B cell (primary cell): ENCODE results near the gene SPRED2. TPM values are rescaled to one million over a fixed set of nuclear protein-coding genes. Genes with fewer than 3 reads are reported as not detected.

Experiments used
- ATAC-seq: fragments of 200-7000 bp; cut with Tn5 transposase; one replicate; pipeline ENCODE4 v1.10.0; 2021; ENCODE audit warnings: low read depth, mild to moderate bottlenecking, moderate number of reproducible peaks, moderate library complexity
- CTCF ChIA-PET: fragments of 350-600 bp; sonication (Branson Sonifier 250); formaldehyde crosslinking; loops from one replicate; lab custom pipeline; 2021; ENCODE audit warnings: antibody characterized with exemption, inconsistent platforms; lab: Charles Lee
- POLR2A ChIA-PET: fragments of 350-600 bp; sonication (Branson Sonifier 250); formaldehyde crosslinking; loops from one replicate; lab custom pipeline; 2021; ENCODE audit warnings: antibody characterized with exemption; lab: Charles Lee
- DNase-seq: peaks from one replicate; pipeline ENCODE4 v3.0.0; 2013
- H2AFZ ChIP-seq: 2 replicates; pipeline ENCODE4 v1.6.1; 2012; ENCODE audit warnings: mild to moderate bottlenecking, low read depth, low read length; ENCODE audit not compliant: insufficient read depth, poor library complexity, severe bottlenecking
- H3K27ac ChIP-seq, 2 donors: 1 replicate in 1 of 2; 2 replicates in 1 of 2; pipeline ENCODE4 v1.5.1; 2012 to 2013; ENCODE audit warnings: low read length in 2 of 2, mild to moderate bottlenecking in 2 of 2, moderate library complexity in 1 of 2
- H3K27me3 ChIP-seq, 4 experiments: fragments of 200-600 bp in 1 of 4; sonication (generic) in 1 of 4; replicated peaks in 1 of 4; 1 replicate in 2 of 4; 2 replicates in 2 of 4; pipeline versions ENCODE4 v1.6.1 to v1.7.0; 2013 to 2016; ENCODE audit warnings: low read length in 3 of 4, mild to moderate bottlenecking in 2 of 4, mixed read lengths in 1 of 4, moderate library complexity in 1 of 4; ENCODE audit not compliant: insufficient read depth in 4 of 4, control insufficient read depth in 3 of 4; ENCODE audit errors: control extremely low read depth in 1 of 4
- H3K36me3 ChIP-seq, 2 experiments: replicated peaks in 1 of 2; 1 replicate in 1 of 2; 2 replicates in 1 of 2; pipeline versions ENCODE4 v1.6.1 to v1.7.1; 2013; ENCODE audit warnings: low read length in 1 of 2; ENCODE audit not compliant: insufficient read depth in 2 of 2, control insufficient read depth in 1 of 2; ENCODE audit errors: control extremely low read depth in 1 of 2, extremely low read depth in 1 of 2
- H3K4me1 ChIP-seq, 2 donors: fragments of 200-600 bp in 1 of 2; sonication (generic) in 1 of 2; 1 replicate in 1 of 2; 2 replicates in 1 of 2; pipeline versions ENCODE4 v1.5.1 to v1.6.1; 2013 to 2017; ENCODE audit warnings: low read length in 2 of 2; ENCODE audit not compliant: control insufficient read depth in 2 of 2, insufficient read depth in 2 of 2
- H3K4me2 ChIP-seq: replicated peaks from 2 replicates; pipeline ENCODE3; 2012; ENCODE audit warnings: mild to moderate bottlenecking, low read depth, low read length; ENCODE audit not compliant: poor library complexity, severe bottlenecking
- H3K4me3 ChIP-seq, 5 experiments: fragments of 200-600 bp in 1 of 5; sonication (generic) in 1 of 5; 1 replicate in 3 of 5; 2 replicates in 2 of 5; pipeline versions ENCODE4 v1.5.1 to v1.7.0; 2011 to 2016; ENCODE audit warnings: low read length in 4 of 5, mild to moderate bottlenecking in 4 of 5, low read depth in 2 of 5, control low read depth in 1 of 5, moderate library complexity in 1 of 5; ENCODE audit not compliant: insufficient read depth in 1 of 5; ENCODE audit errors: control extremely low read depth in 1 of 5, extremely low read depth in 1 of 5
- H3K79me2 ChIP-seq: fragments of 200-600 bp; sonication (generic); one replicate; pipeline ENCODE4 v1.6.0; 2016; ENCODE audit warnings: low read length; ENCODE audit not compliant: control insufficient read depth, insufficient read depth
- H3K9ac ChIP-seq: fragments of 200-600 bp; sonication (generic); 2 replicates; pipeline ENCODE4 v1.6.1; 2017; ENCODE audit warnings: mild to moderate bottlenecking, low read length, moderate library complexity
- H3K9me3 ChIP-seq, 3 donors: one replicate each; pipeline versions ENCODE4 v1.6.1 to v1.7.1; 2013; ENCODE audit warnings: low read length in 2 of 3; ENCODE audit not compliant: control insufficient read depth in 2 of 3, insufficient read depth in 1 of 3; ENCODE audit errors: control extremely low read depth in 1 of 3
- H4K20me1 ChIP-seq: 2 replicates; pipeline ENCODE4 v1.6.0; 2012; ENCODE audit warnings: mild to moderate bottlenecking, low read length; ENCODE audit not compliant: insufficient read depth, control insufficient read depth, poor library complexity, severe bottlenecking
- H3K27ac Mint-ChIP-seq: one replicate; pipeline ENCODE4 v1.8.0; 2021; ENCODE audit warnings: mixed read lengths
- H3K27me3 Mint-ChIP-seq: one replicate; pipeline ENCODE4 v1.8.0; 2021; ENCODE audit warnings: mixed read lengths
- H3K4me1 Mint-ChIP-seq: one replicate; pipeline ENCODE4 v1.8.0; 2021; ENCODE audit warnings: mixed read lengths
- H3K4me3 Mint-ChIP-seq: one replicate; pipeline ENCODE4 v1.8.0; 2021; ENCODE audit warnings: mixed read lengths
- H3K9me3 Mint-ChIP-seq: one replicate; pipeline ENCODE4 v1.8.0; 2022; ENCODE audit warnings: mixed read lengths; ENCODE audit not compliant: insufficient read depth
- EZH2 ChIP-seq: IDR thresholded peaks from 2 replicates; pipeline ENCODE4 v1.6.1; 2012; ENCODE audit warnings: borderline replicate concordance, low read depth, mild to moderate bottlenecking, moderate library complexity, low read length; ENCODE audit not compliant: insufficient read depth, poor library complexity, severe bottlenecking
- WGBS: methylation state at CpG from one replicate; pipeline ENCODE4 v1.1.5; 2013; ENCODE audit warnings: missing lambda C conversion rate; ENCODE audit not compliant: insufficient coverage; 5-methylcytosine and 5-hydroxymethylcytosine counted together
- intact Hi-C: fragments of 100-400 bp; cut with micrococcal nuclease; formaldehyde crosslinking; loops from one replicate; pipeline ENCODE4 v1.10.0; 2022
- polyA plus RNA-seq: library from polyadenylated mRNA; depleted of rRNA; stranded (reverse); fragments of >200 nt; gene quantifications from 2 replicates; pipeline ENCODE4 v1.2.3, GENCODE V29; 2012
- total RNA-seq, 2 donors: library from RNA; stranded (reverse); fragments of 120-200 nt in 1 of 2; gene quantifications; 1 replicate in 1 of 2; 2 replicates in 1 of 2; pipeline versions ENCODE4 v1.2.3 to v1.2.4, GENCODE V29; 2013 to 2022
- TF ChIP-seq, protein P1 (sequence below): fragments of 200-600 bp; IDR thresholded peaks from one replicate; pipeline ENCODE4 v1.8.0; 2022; ENCODE audit warnings: antibody characterized with exemption, mild to moderate bottlenecking

SPRED2 gene
- total and polyA plus RNA-seq, 2 donors (not counting 1 experiment from before 2014, with no cell fraction given): 0.40 to 1.3 TPM

DNA sequence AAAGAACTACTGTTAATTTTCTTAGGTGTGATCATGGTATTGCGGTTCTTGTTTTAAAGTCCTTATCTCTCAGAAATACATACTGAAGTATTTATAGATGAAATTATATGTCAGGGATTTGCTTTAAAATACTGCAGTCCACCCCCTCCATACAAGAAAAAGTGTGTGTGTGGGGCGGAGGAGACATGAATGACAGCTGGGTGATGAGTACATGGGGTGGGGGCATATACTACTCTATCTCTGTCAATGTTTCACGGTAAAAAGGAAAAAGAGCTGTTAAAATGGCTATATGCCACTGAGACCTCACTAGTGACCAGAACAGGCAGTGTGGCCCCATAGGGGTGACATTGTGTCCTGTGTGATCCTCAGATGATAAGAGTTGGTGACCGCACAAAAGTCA, 54.1 kb downstream of the SPRED2 start:
- H3K27me3 ChIP-seq: peaks cover 0 to 23% (median 0%) of the 10 kb centered on the region in 4 experiments
- ATAC-seq: no peak
- no peak overlapping the region for H3K9ac ChIP-seq
- Mint-ChIP-seq H3K27me3 (peaks cover 13% of the 10 kb centered on the region), H3K27ac (no peak overlapping the region), H3K4me3 (no peak overlapping the region), H3K9me3 (no peaks in the 10 kb centered on the region), H3K4me1 (peaks cover 16% of the 10 kb centered on the region)
- TF ChIP-seq, protein P1, sequence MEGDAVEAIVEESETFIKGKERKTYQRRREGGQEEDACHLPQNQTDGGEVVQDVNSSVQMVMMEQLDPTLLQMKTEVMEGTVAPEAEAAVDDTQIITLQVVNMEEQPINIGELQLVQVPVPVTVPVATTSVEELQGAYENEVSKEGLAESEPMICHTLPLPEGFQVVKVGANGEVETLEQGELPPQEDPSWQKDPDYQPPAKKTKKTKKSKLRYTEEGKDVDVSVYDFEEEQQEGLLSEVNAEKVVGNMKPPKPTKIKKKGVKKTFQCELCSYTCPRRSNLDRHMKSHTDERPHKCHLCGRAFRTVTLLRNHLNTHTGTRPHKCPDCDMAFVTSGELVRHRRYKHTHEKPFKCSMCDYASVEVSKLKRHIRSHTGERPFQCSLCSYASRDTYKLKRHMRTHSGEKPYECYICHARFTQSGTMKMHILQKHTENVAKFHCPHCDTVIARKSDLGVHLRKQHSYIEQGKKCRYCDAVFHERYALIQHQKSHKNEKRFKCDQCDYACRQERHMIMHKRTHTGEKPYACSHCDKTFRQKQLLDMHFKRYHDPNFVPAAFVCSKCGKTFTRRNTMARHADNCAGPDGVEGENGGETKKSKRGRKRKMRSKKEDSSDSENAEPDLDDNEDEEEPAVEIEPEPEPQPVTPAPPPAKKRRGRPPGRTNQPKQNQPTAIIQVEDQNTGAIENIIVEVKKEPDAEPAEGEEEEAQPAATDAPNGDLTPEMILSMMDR: no peak
- no peak for TF ChIP-seq EZH2
- H3K9me3 ChIP-seq: no peaks in the 10 kb centered on the region
- ChIA-PET CTCF (interaction anchor here (0.8 kb wide), 1 partner anchor 10 kb away, joined by 3 read pairs; no protein-coding TSS in a partner anchor), POLR2A (no interaction called here)
- H3K27ac ChIP-seq: no peak overlapping the region
- H3K4me1 ChIP-seq: peaks cover 22 to 24% of the 10 kb centered on the region in 2 donors
- no CpG with 5 or more reads among the region's 4 CpGs for WGBS
- intact Hi-C loops: no loop called here
- H3K4me3 ChIP-seq: no peak overlapping the region
- H3K79me2 ChIP-seq: no peaks in the 10 kb centered on the region
- H3K36me3 ChIP-seq: no peaks in the 10 kb centered on the region
- H4K20me1 ChIP-seq: no peaks in the 10 kb centered on the region
- H3K4me2 ChIP-seq: no peak overlapping the region
- DNase-seq: no peak
- no peak overlapping the region for H2AFZ ChIP-seq

DNA sequence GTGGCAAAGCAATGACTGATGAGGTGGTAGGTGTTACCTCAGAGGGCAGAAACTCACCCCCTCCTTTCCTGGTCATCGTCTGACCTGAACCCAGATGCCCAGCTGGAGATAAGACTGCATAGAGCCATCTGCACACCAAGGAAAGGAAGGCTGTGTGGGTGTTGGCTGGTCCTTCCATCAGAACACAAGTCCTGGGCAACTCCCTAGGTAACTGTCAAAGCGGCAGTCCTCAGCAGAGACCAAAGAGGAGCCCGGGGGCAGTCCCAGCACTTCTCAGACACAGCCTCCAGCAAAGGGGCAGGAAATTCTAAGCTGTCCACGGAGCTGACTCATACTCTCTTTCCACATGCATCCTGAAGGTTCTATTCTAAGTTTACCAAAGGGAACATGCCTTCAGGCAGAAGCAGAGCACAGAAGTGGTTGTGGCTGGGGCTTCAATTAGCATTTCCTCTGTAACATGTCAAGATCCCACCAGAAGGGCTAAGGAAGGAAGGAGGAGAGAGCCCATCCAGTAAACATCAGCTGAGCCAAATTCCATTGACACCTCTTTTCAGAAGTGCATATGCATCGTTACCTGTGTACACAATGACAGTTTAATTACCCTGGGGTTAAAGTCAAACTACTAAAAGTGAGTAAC, 54.7 kb downstream of the SPRED2 start:
- ATAC-seq: no peak
- Histone ChIP-seq H3K4me2 (no peak overlapping the region), H4K20me1 (no peaks in the 10 kb centered on the region), H3K9me3 (no peaks in the 10 kb centered on the region), H3K27me3 (peaks cover 0 to 23% (median 0%) of the 10 kb centered on the region in 4 experiments), H3K4me3 (no peak overlapping the region), H3K4me1 (peaks cover 16 to 18% of the 10 kb centered on the region in 2 donors), H3K27ac (no peak overlapping the region), H2AFZ (no peak overlapping the region), H3K36me3 (no peaks in the 10 kb centered on the region), H3K79me2 (no peaks in the 10 kb centered on the region), H3K9ac (no peak overlapping the region)
- CTCF ChIA-PET: no interaction called here
- TF ChIP-seq, protein P1: no peak
- no peak for TF ChIP-seq EZH2
- POLR2A ChIA-PET: interaction anchor here (0.6 kb wide), 1 partner anchor 143 kb away, joined by 4 read pairs; no protein-coding TSS in a partner anchor
- peaks cover 13% of the 10 kb centered on the region for H3K27me3 Mint-ChIP-seq
- H3K4me1 Mint-ChIP-seq: peaks cover 10% of the 10 kb centered on the region
- no peak overlapping the region for H3K27ac Mint-ChIP-seq
- H3K9me3 Mint-ChIP-seq: no peaks in the 10 kb centered on the region
- WGBS: 19% methylated on average over 2 of the region's 5 CpGs
- no peak overlapping the region for H3K4me3 Mint-ChIP-seq
- intact Hi-C loops: no loop called here
- no peak for DNase-seq
